HCT116 (cell line): ENCODE results near the gene ZNF334. TPM values are rescaled to one million over a fixed set of nuclear protein-coding genes. Genes with fewer than 3 reads are reported as not detected.

Experiments used
- ATAC-seq: fragments of 200-7000 bp; cut with Tn5 transposase; 2 replicates; pipeline ENCODE4 v1.9.1; 2020; ENCODE audit warnings: mild to moderate bottlenecking, moderate library complexity
- BruUV-seq: library from RNA; stranded (reverse); fragments of 400-500 nt; replicated peaks from 2 replicates; lab custom pipeline; 2021; lab: Mats Ljungman, UMichigan
- CTCF ChIA-PET: fragments of 300-600 bp; sonication (Branson Sonifier 250); formaldehyde crosslinking; loops from one replicate; lab custom pipeline; 2021; ENCODE audit warnings: antibody characterized with exemption; lab: Charles Lee
- POLR2A ChIA-PET: fragments of 300-600, 350-600 bp; sonication (Branson Sonifier 250); formaldehyde crosslinking; loops from one replicate; lab custom pipeline; 2021; ENCODE audit warnings: antibody characterized with exemption; lab: Charles Lee
- RAD21 ChIA-PET, 2 experiments: fragments of 300-600 bp; sonication (Branson Sonifier 250); formaldehyde crosslinking; loops; one replicate each; lab custom pipeline; 2023; ENCODE audit warnings: low total read pairs in 2 of 2; ENCODE audit not compliant: uncharacterized antibody in 2 of 2, unreplicated experiment in 2 of 2, low non-redundant PET in 1 of 2; lab: Charles Lee
- DNase-seq: peaks from one replicate; pipeline ENCODE4 v3.0.0-alpha.2; 2010; ENCODE audit warnings: low read depth, low spot score
- H2AFZ ChIP-seq: fragments of 200-600 bp; shearing (Covaris generic), sonication (generic); 2 replicates; pipeline ENCODE4 v1.6.1; 2017; ENCODE audit warnings: low read depth, mixed run types, mixed read lengths, antibody characterized with exemption, low read length; ENCODE audit not compliant: poor library complexity, severe bottlenecking
- H3K27ac ChIP-seq: 2 replicates; pipeline ENCODE4 v1.5.1; 2012; ENCODE audit warnings: low read depth, low read length
- H3K27me3 ChIP-seq: fragments of 200-600 bp; sonication (generic); 2 replicates; pipeline ENCODE4 v1.6.1; 2016; ENCODE audit warnings: mixed run types, low read length, mixed read lengths; ENCODE audit not compliant: insufficient read depth
- H3K36me3 ChIP-seq, 2 experiments: fragments of 200-500 bp in 1 of 2; fragments of 200-600 bp in 1 of 2; sonication (Bioruptor generic) in 1 of 2; sonication (generic) in 1 of 2; 2 replicates each; pipeline versions ENCODE4 v1.5.1 to v1.6.1; 2014 to 2016; ENCODE audit warnings: low read length in 2 of 2, inconsistent platforms in 1 of 2, mixed read lengths in 1 of 2, mixed run types in 1 of 2; ENCODE audit not compliant: insufficient read depth in 2 of 2, control insufficient read depth in 1 of 2
- H3K4me1 ChIP-seq, 2 experiments: fragments of 200-600 bp in 1 of 2; sonication (generic) in 1 of 2; 2 replicates each; pipeline versions ENCODE4 v1.5.1 to v1.6.1; 2012 to 2017; ENCODE audit warnings: low read length in 2 of 2, inconsistent platforms in 1 of 2, mild to moderate bottlenecking in 1 of 2, mixed read lengths in 1 of 2, mixed run types in 1 of 2, moderate library complexity in 1 of 2; ENCODE audit not compliant: insufficient read depth in 2 of 2, control insufficient read depth in 1 of 2
- H3K4me2 ChIP-seq: fragments of 200-600 bp; sonication (generic); 2 replicates; pipeline ENCODE4 v1.6.1; 2017; ENCODE audit warnings: mixed run types, low read length, mixed read lengths
- H3K4me3 ChIP-seq, 2 experiments: fragments of 200-600 bp in 1 of 2; sonication (generic) in 1 of 2; replicated peaks in 1 of 2; 2 replicates each; pipeline ENCODE4 v1.5.1; 2011 to 2016; ENCODE audit warnings: low read length in 2 of 2, control low read depth in 1 of 2, low read depth in 1 of 2, mild to moderate bottlenecking in 1 of 2, mixed read lengths in 1 of 2, mixed run types in 1 of 2
- H3K79me2 ChIP-seq: fragments of 200-600 bp; sonication (generic); 2 replicates; pipeline ENCODE4 v1.6.1; 2017; ENCODE audit warnings: mild to moderate bottlenecking, mixed run types, low read length, moderate library complexity, mixed read lengths; ENCODE audit not compliant: insufficient read depth
- H3K9ac ChIP-seq: fragments of 200-600 bp; sonication (generic); 2 replicates; pipeline ENCODE4 v1.6.1; 2016; ENCODE audit warnings: low read length, mixed read lengths
- H3K9me2 ChIP-seq: fragments of 200-600 bp; sonication (generic), shearing (Covaris generic); 2 replicates; pipeline ENCODE4 v1.6.1; 2017; ENCODE audit warnings: mixed run types, mild to moderate bottlenecking, moderate library complexity; ENCODE audit not compliant: insufficient read depth
- H3K9me3 ChIP-seq, 2 experiments: fragments of 200-500 bp in 1 of 2; fragments of 200-600 bp in 1 of 2; sonication (Bioruptor generic) in 1 of 2; sonication (generic) in 1 of 2; 2 replicates each; pipeline ENCODE4 v1.6.1; 2014 to 2017; ENCODE audit warnings: low read length in 2 of 2, mixed read lengths in 2 of 2, inconsistent platforms in 1 of 2, low read depth in 1 of 2, mild to moderate bottlenecking in 1 of 2, mixed run types in 1 of 2, moderate library complexity in 1 of 2; ENCODE audit not compliant: control insufficient read depth in 1 of 2, insufficient read depth in 1 of 2
- H4K20me1 ChIP-seq: fragments of 200-600 bp; sonication (generic), shearing (Covaris generic); 2 replicates; pipeline ENCODE4 v1.6.1; 2017; ENCODE audit warnings: mixed run types, mild to moderate bottlenecking, moderate library complexity; ENCODE audit not compliant: insufficient read depth
- CBX3 ChIP-seq: IDR thresholded peaks from 2 replicates; pipeline ENCODE4 v1.6.1; 2012; ENCODE audit warnings: low read depth
- EZH2phosphoT487 ChIP-seq: fragments of 200-600 bp; IDR thresholded peaks from 2 replicates; pipeline ENCODE4 v1.6.1; 2018; ENCODE audit warnings: antibody characterized with exemption, borderline replicate concordance
- JUND ChIP-seq: IDR thresholded peaks from 2 replicates; pipeline ENCODE4 v1.6.1; 2012
- POLR2AphosphoS5 ChIP-seq: IDR thresholded peaks from 2 replicates; pipeline ENCODE4 v1.6.1; 2011; ENCODE audit warnings: mild to moderate bottlenecking, low read depth, low read length, moderate library complexity
- TCF7L2 ChIP-seq: IDR thresholded peaks from 2 replicates; pipeline ENCODE4 v1.7.0; 2011; ENCODE audit warnings: borderline replicate concordance, inconsistent platforms; ENCODE audit not compliant: insufficient read depth, insufficient read length; ENCODE audit errors: extremely low read depth
- YY1 ChIP-seq: IDR thresholded peaks from 2 replicates; pipeline ENCODE4 v1.6.1; 2011; ENCODE audit warnings: low read length, low read depth, moderate library complexity, mild to moderate bottlenecking; ENCODE audit not compliant: insufficient replicate concordance; ENCODE audit errors: extremely low read depth
- ZFX ChIP-seq: fragments of 450-650 bp; IDR thresholded peaks from 2 replicates; pipeline ENCODE4 v1.6.1; 2017
- ZNF274 ChIP-seq: fragments of 200-500 bp; sonication (Bioruptor generic); IDR thresholded peaks from 2 replicates; pipeline ENCODE4 v1.6.1; 2014; ENCODE audit warnings: mild to moderate bottlenecking, low read depth, low read length, inconsistent platforms
- intact Hi-C: fragments of 100-400 bp; cut with micrococcal nuclease; formaldehyde crosslinking; loops from 2 replicates; pipeline ENCODE4 v1.10.0; 2022
- total RNA-seq: library from RNA; stranded (reverse); gene quantifications from one replicate; pipeline ENCODE4 v1.2.1, GENCODE V29; 2021; ENCODE audit not compliant: unreplicated experiment
- TF ChIP-seq, protein P1 (sequence below): IDR thresholded peaks from 2 replicates; pipeline ENCODE4 v1.6.1; 2012
- TF ChIP-seq, protein P2 (sequence below), 3 experiments: fragments of 200-600 bp in 1 of 3; sonication (generic) in 1 of 3; IDR thresholded peaks in 2 of 3; conservative IDR thresholded peaks in 1 of 3; 2 replicates each; pipeline ENCODE4 v1.5.1; 2012 to 2017; ENCODE audit warnings: low read depth in 2 of 3, low read length in 2 of 3, antibody characterized with exemption in 1 of 3, borderline replicate concordance in 1 of 3, control low read depth in 1 of 3, mild to moderate bottlenecking in 1 of 3, mixed read lengths in 1 of 3, mixed run types in 1 of 3, moderate library complexity in 1 of 3; ENCODE audit not compliant: insufficient read depth in 1 of 3
- TF ChIP-seq, protein P3 (sequence below): IDR thresholded peaks from 2 replicates; pipeline ENCODE4 v1.6.1; 2012
- TF ChIP-seq, protein P4 (sequence below): IDR thresholded peaks from 2 replicates; pipeline ENCODE4 v1.6.1; 2012; ENCODE audit warnings: low read depth
- TF ChIP-seq, protein P5 (sequence below): IDR thresholded peaks from 2 replicates; pipeline ENCODE4 v1.6.1; 2011; ENCODE audit warnings: mild to moderate bottlenecking, low read length, moderate library complexity; ENCODE audit not compliant: insufficient replicate concordance; ENCODE audit errors: extremely low read depth

ZNF334 gene
- total RNA-seq, 1 experiment from 2014 or later = not detected

DNA sequence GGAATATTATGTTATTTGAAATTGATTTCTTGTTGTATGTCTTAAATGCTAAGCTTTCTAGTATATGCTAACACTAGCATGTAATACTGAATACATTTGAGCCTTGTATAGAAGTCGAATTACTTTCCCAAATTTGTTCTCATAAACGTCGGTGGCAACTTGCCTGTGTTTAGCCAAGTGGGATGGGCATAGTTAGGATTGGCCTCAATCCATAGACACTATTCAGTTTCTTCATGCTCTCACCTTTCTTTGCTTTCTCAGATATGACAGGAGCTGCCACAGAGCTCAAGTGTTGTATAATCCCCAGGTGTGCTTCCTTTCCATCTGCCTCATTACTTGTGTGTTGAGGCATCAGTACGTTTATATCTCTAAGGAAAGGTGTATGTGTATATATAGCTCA is 19.3 kb downstream of the ZNF334 start:
- ATAC-seq = no peak
- H3K4me3 ChIP-seq = no peak overlapping the region
- peaks cover 66% of the 10 kb centered on the region for H3K27me3 ChIP-seq
- no peak overlapping the region for H3K9ac ChIP-seq
- DNase-seq = no peak
- no peaks in the 10 kb centered on the region for H4K20me1 ChIP-seq
- BruUV-seq = no TSS peak
- H3K4me1 ChIP-seq = no peaks in the 10 kb centered on the region
- RAD21 ChIA-PET = interaction anchor here in 1 of 2 experiments (0.6 kb wide), 1 partner anchor 17 kb away, joined by 3 read pairs; no protein-coding TSS in a partner anchor
- H3K9me3 ChIP-seq = no peaks in the 10 kb centered on the region
- CTCF ChIA-PET = interaction anchor here (0.9 kb wide), 1 partner anchor 9 kb away, joined by 3 read pairs; no protein-coding TSS in a partner anchor
- intact Hi-C loops = no loop called here
- no peaks in the 10 kb centered on the region for H3K79me2 ChIP-seq
- no peak overlapping the region for H2AFZ ChIP-seq
- POLR2A ChIA-PET = no interaction called here
- no peak for TF ChIP-seq ZNF274
- no peak for TF ChIP-seq EZH2phosphoT487
- TF ChIP-seq, protein P1, sequence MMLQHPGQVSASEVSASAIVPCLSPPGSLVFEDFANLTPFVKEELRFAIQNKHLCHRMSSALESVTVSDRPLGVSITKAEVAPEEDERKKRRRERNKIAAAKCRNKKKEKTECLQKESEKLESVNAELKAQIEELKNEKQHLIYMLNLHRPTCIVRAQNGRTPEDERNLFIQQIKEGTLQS = no peak
- TF ChIP-seq, protein P2, sequence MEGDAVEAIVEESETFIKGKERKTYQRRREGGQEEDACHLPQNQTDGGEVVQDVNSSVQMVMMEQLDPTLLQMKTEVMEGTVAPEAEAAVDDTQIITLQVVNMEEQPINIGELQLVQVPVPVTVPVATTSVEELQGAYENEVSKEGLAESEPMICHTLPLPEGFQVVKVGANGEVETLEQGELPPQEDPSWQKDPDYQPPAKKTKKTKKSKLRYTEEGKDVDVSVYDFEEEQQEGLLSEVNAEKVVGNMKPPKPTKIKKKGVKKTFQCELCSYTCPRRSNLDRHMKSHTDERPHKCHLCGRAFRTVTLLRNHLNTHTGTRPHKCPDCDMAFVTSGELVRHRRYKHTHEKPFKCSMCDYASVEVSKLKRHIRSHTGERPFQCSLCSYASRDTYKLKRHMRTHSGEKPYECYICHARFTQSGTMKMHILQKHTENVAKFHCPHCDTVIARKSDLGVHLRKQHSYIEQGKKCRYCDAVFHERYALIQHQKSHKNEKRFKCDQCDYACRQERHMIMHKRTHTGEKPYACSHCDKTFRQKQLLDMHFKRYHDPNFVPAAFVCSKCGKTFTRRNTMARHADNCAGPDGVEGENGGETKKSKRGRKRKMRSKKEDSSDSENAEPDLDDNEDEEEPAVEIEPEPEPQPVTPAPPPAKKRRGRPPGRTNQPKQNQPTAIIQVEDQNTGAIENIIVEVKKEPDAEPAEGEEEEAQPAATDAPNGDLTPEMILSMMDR (IDR thresholded peaks at IDR 0.05 in 2 of 3, conservative IDR thresholded peaks at IDR 0.05 in 1 of 3; ENCODE audit: borderline replicate concordance in 1 of 3, insufficient read depth in 1 of 3, low read depth in 2 of 3, low read length in 2 of 3) = no peak
- TF ChIP-seq, protein P3, sequence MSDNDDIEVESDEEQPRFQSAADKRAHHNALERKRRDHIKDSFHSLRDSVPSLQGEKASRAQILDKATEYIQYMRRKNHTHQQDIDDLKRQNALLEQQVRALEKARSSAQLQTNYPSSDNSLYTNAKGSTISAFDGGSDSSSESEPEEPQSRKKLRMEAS = no peak
- no peak for TF ChIP-seq YY1
- TF ChIP-seq, protein P4, sequence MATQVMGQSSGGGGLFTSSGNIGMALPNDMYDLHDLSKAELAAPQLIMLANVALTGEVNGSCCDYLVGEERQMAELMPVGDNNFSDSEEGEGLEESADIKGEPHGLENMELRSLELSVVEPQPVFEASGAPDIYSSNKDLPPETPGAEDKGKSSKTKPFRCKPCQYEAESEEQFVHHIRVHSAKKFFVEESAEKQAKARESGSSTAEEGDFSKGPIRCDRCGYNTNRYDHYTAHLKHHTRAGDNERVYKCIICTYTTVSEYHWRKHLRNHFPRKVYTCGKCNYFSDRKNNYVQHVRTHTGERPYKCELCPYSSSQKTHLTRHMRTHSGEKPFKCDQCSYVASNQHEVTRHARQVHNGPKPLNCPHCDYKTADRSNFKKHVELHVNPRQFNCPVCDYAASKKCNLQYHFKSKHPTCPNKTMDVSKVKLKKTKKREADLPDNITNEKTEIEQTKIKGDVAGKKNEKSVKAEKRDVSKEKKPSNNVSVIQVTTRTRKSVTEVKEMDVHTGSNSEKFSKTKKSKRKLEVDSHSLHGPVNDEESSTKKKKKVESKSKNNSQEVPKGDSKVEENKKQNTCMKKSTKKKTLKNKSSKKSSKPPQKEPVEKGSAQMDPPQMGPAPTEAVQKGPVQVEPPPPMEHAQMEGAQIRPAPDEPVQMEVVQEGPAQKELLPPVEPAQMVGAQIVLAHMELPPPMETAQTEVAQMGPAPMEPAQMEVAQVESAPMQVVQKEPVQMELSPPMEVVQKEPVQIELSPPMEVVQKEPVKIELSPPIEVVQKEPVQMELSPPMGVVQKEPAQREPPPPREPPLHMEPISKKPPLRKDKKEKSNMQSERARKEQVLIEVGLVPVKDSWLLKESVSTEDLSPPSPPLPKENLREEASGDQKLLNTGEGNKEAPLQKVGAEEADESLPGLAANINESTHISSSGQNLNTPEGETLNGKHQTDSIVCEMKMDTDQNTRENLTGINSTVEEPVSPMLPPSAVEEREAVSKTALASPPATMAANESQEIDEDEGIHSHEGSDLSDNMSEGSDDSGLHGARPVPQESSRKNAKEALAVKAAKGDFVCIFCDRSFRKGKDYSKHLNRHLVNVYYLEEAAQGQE = no peak
- TF ChIP-seq JUND = no peak
- TF ChIP-seq CBX3 = no peak
- no peak for TF ChIP-seq ZFX
- TF ChIP-seq POLR2AphosphoS5 = no peak
- TF ChIP-seq, protein P5, sequence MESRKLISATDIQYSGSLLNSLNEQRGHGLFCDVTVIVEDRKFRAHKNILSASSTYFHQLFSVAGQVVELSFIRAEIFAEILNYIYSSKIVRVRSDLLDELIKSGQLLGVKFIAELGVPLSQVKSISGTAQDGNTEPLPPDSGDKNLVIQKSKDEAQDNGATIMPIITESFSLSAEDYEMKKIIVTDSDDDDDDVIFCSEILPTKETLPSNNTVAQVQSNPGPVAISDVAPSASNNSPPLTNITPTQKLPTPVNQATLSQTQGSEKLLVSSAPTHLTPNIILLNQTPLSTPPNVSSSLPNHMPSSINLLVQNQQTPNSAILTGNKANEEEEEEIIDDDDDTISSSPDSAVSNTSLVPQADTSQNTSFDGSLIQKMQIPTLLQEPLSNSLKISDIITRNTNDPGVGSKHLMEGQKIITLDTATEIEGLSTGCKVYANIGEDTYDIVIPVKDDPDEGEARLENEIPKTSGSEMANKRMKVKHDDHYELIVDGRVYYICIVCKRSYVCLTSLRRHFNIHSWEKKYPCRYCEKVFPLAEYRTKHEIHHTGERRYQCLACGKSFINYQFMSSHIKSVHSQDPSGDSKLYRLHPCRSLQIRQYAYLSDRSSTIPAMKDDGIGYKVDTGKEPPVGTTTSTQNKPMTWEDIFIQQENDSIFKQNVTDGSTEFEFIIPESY = no peak
- TF ChIP-seq TCF7L2 = no peak
- no peak overlapping the region for H3K4me2 ChIP-seq
- no peak overlapping the region for H3K27ac ChIP-seq
- no peaks in the 10 kb centered on the region for H3K9me2 ChIP-seq
- no peaks in the 10 kb centered on the region for H3K36me3 ChIP-seq
